HG03135 (cell line): ENCODE measurements around the gene APBB2.
A peak's percentile ranks its signal among the peaks of the same experiment; 100 is the strongest.

Experiments used
- ATAC-seq: cut with Tn5 transposase; IDR thresholded peaks from one replicate; pipeline ENCODE4 v1.9.1; 2021; ENCODE audit warnings: mild to moderate bottlenecking, moderate library complexity; ENCODE audit not compliant: unreplicated experiment

Gene APBB2

GRCh38 chr4:40789771-40790170 lies 424.6 kb downstream of the APBB2 start:
- no peak for ATAC-seq

GRCh38 chr4:40789031-40789430 lies 425.3 kb downstream of the APBB2 start:
- no peak for ATAC-seq

- ATAC-seq, result no peak
Measured at GRCh38 chr4:40788331-40788730, 426.0 kb downstream of the APBB2 start.

- ATAC-seq, result no peak
Measured at GRCh38 chr4:40785727-40786126, 428.6 kb downstream of the APBB2 start.

GRCh38 chr4:40782876-40783275 lies 431.5 kb downstream of the APBB2 start:
- ATAC-seq, result no peak

- ATAC-seq, result no peak
Measured at GRCh38 chr4:40778090-40778489, 436.3 kb downstream of the APBB2 start.

- ATAC-seq, result no peak
Measured at GRCh38 chr4:40769266-40769665, 445.1 kb downstream of the APBB2 start.

GRCh38 chr4:40763228-40763716 lies 451.1 kb downstream of the APBB2 start:
- peak; percentile 99 for ATAC-seq
